Neural cell (in vitro differentiated cells): Measurements from ENCODE around the gene TUBB1. TPM values are rescaled to one million over a fixed set of nuclear protein-coding genes. Genes with fewer than 3 reads are reported as not detected.

Experiments
- H2AFZ ChIP-seq: fragments of 200-600, 300-800 bp; sonication (generic), shearing (Covaris generic); 2 replicates; pipeline ENCODE4 v1.6.0; 2014; ENCODE audit warnings: low read depth, mild to moderate bottlenecking, antibody characterized with exemption, low read length, moderate library complexity
- H3F3A ChIP-seq: fragments of 200-600 bp; shearing (Covaris generic); 2 replicates; pipeline ENCODE4 v1.6.1; 2016; ENCODE audit warnings: mild to moderate bottlenecking, moderate library complexity, mixed read lengths, antibody characterized with exemption, low read length; ENCODE audit not compliant: insufficient read depth, poor library complexity, severe bottlenecking
- H3K27ac ChIP-seq: fragments of 200-600, 300-800 bp; sonication (generic), shearing (Covaris generic); 2 replicates; pipeline ENCODE4 v1.5.1; 2014; ENCODE audit warnings: mild to moderate bottlenecking, low read length, moderate library complexity
- H3K27me3 ChIP-seq: fragments of 300-800, 200-600 bp; sonication (generic), shearing (Covaris generic); 2 replicates; pipeline ENCODE4 v1.6.0; 2014; ENCODE audit warnings: mild to moderate bottlenecking, low read depth, low read length, moderate library complexity; ENCODE audit not compliant: insufficient read depth
- H3K36me3 ChIP-seq: fragments of 300-800, 200-600 bp; sonication (generic), shearing (Covaris generic); 2 replicates; pipeline ENCODE4 v1.5.1; 2014; ENCODE audit warnings: mild to moderate bottlenecking, antibody characterized with exemption, low read length, moderate library complexity; ENCODE audit not compliant: insufficient read depth
- H3K4me2 ChIP-seq: fragments of 300-800, 200-600 bp; sonication (generic), shearing (Covaris generic); 2 replicates; pipeline ENCODE4 v1.6.0; 2014; ENCODE audit warnings: mild to moderate bottlenecking, low read length
- H3K4me3 ChIP-seq: fragments of 300-800, 200-600 bp; sonication (generic), shearing (Covaris generic); 2 replicates; pipeline ENCODE4 v1.5.1; 2014; ENCODE audit warnings: mild to moderate bottlenecking, low read length, moderate library complexity
- H3K79me2 ChIP-seq: fragments of 200-600 bp; shearing (Covaris generic); replicated peaks from 2 replicates; pipeline ENCODE4 v1.6.0; 2014; ENCODE audit warnings: mild to moderate bottlenecking, low read length, moderate library complexity; ENCODE audit not compliant: insufficient read depth
- H3K9ac ChIP-seq: fragments of 300-800, 200-600 bp; sonication (generic), shearing (Covaris generic); 2 replicates; pipeline ENCODE4 v1.6.1; 2016; ENCODE audit warnings: mild to moderate bottlenecking, low read length, mixed read lengths
- H3K9me2 ChIP-seq: fragments of 200-600 bp; shearing (Covaris generic); 2 replicates; pipeline ENCODE4 v1.6.1; 2016; ENCODE audit warnings: mild to moderate bottlenecking, low read length, mixed read lengths; ENCODE audit not compliant: insufficient read depth
- H3K9me3 ChIP-seq: fragments of 200-600, 300-800 bp; sonication (generic), shearing (Covaris generic); 2 replicates; pipeline ENCODE4 v1.6.1; 2016; ENCODE audit warnings: mild to moderate bottlenecking, mixed run types, low read length, moderate library complexity, mixed read lengths
- H4K20me1 ChIP-seq: fragments of 200-600 bp; shearing (Covaris generic); 2 replicates; pipeline ENCODE4 v1.6.1; 2016; ENCODE audit warnings: mild to moderate bottlenecking, mixed run types; ENCODE audit not compliant: insufficient read depth
- EP300 ChIP-seq: fragments of 450-650 bp; conservative IDR thresholded peaks from 2 replicates; pipeline ENCODE4 v1.6.1; 2014; ENCODE audit warnings: antibody characterized with exemption, mild to moderate bottlenecking, moderate library complexity; ENCODE audit not compliant: poor library complexity, severe bottlenecking
- EZH2 ChIP-seq: fragments of 200-600, 300-800 bp; shearing (Covaris generic), sonication (generic); IDR thresholded peaks from 2 replicates; pipeline ENCODE4 v1.6.1; 2014; ENCODE audit warnings: antibody characterized with exemption, low read length, borderline replicate concordance, mild to moderate bottlenecking; ENCODE audit not compliant: insufficient read depth, poor library complexity, severe bottlenecking
- MXI1 ChIP-seq: fragments of 450-650 bp; conservative IDR thresholded peaks from 2 replicates; pipeline ENCODE4 v1.6.1; 2014; ENCODE audit warnings: antibody characterized with exemption, mild to moderate bottlenecking; ENCODE audit not compliant: poor library complexity, severe bottlenecking
- POLR2AphosphoS5 ChIP-seq: IDR thresholded peaks from 2 replicates; pipeline ENCODE4 v1.6.1; 2012
- RAD21 ChIP-seq: fragments of 450-650 bp; conservative IDR thresholded peaks from 2 replicates; pipeline ENCODE4 v1.6.1; 2014; ENCODE audit warnings: antibody characterized with exemption, mild to moderate bottlenecking, moderate library complexity
- SMC3 ChIP-seq: fragments of 450-650 bp; conservative IDR thresholded peaks from 2 replicates; pipeline ENCODE4 v1.6.1; 2014; ENCODE audit warnings: antibody characterized with exemption, mild to moderate bottlenecking, moderate library complexity; ENCODE audit not compliant: poor library complexity
- TAF1 ChIP-seq: IDR thresholded peaks from 2 replicates; pipeline ENCODE4 v1.6.1; 2012; ENCODE audit warnings: low read depth
- polyA plus RNA-seq: library from polyadenylated mRNA; depleted of rRNA; stranded (reverse); fragments of >200 nt; gene quantifications from 2 replicates; pipeline ENCODE4 v1.2.3, GENCODE V29; 2014
- TF ChIP-seq, protein P1 (sequence below): fragments of 450-650 bp; IDR thresholded peaks from 2 replicates; pipeline ENCODE4 v1.5.1; 2014; ENCODE audit warnings: antibody characterized with exemption, mild to moderate bottlenecking, moderate library complexity; ENCODE audit not compliant: poor library complexity, severe bottlenecking
- TF ChIP-seq, protein P2 (sequence below): IDR thresholded peaks from 2 replicates; pipeline ENCODE4 v1.6.1; 2012; ENCODE audit warnings: borderline replicate concordance

Gene TUBB1
- polyA plus RNA-seq, 1 donor from 2014 or later, result not detected

DNA sequence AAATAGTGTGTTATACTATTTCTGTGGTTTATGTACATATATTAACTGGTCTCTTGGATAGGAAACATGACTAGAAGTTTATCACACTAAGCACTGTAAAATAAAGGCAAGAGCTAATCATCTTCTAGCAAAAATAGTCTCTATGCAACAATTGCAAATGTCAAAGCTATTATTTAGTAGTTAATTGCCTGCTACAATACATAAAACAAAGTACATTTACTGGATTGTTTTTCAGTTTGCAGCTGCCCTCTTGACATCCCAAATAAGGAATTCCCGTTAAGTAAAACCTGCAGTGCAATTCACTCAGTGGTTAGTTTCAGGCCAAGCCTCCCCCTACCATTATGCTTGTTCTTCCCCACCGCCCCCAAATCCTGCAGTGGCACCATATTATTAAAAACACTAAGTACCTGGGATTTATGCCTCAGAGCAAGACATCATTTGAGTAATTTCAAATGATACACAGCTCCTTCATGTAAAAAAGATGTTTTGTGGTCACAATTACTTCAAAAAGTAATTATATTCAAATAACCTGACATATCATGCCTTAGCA lies 14.5 kb downstream of the TUBB1 start:
- no peaks in the 10 kb centered on the region for H4K20me1 ChIP-seq
- no peaks in the 10 kb centered on the region for H3K9me2 ChIP-seq
- H3K27me3 ChIP-seq, result no peaks in the 10 kb centered on the region
- H3K36me3 ChIP-seq, result peaks cover 9% of the 10 kb centered on the region
- H3K4me2 ChIP-seq, result no peak overlapping the region
- H3K9me3 ChIP-seq, result no peaks in the 10 kb centered on the region
- H3K27ac ChIP-seq, result no peak overlapping the region
- TF ChIP-seq SMC3 (no peak), POLR2AphosphoS5 (no peak), EP300 (no peak), RAD21 (no peak), MXI1 (no peak), EZH2 (no peak), TAF1 (no peak)
- TF ChIP-seq, protein P1, sequence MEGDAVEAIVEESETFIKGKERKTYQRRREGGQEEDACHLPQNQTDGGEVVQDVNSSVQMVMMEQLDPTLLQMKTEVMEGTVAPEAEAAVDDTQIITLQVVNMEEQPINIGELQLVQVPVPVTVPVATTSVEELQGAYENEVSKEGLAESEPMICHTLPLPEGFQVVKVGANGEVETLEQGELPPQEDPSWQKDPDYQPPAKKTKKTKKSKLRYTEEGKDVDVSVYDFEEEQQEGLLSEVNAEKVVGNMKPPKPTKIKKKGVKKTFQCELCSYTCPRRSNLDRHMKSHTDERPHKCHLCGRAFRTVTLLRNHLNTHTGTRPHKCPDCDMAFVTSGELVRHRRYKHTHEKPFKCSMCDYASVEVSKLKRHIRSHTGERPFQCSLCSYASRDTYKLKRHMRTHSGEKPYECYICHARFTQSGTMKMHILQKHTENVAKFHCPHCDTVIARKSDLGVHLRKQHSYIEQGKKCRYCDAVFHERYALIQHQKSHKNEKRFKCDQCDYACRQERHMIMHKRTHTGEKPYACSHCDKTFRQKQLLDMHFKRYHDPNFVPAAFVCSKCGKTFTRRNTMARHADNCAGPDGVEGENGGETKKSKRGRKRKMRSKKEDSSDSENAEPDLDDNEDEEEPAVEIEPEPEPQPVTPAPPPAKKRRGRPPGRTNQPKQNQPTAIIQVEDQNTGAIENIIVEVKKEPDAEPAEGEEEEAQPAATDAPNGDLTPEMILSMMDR, result no peak
- TF ChIP-seq, protein P2, sequence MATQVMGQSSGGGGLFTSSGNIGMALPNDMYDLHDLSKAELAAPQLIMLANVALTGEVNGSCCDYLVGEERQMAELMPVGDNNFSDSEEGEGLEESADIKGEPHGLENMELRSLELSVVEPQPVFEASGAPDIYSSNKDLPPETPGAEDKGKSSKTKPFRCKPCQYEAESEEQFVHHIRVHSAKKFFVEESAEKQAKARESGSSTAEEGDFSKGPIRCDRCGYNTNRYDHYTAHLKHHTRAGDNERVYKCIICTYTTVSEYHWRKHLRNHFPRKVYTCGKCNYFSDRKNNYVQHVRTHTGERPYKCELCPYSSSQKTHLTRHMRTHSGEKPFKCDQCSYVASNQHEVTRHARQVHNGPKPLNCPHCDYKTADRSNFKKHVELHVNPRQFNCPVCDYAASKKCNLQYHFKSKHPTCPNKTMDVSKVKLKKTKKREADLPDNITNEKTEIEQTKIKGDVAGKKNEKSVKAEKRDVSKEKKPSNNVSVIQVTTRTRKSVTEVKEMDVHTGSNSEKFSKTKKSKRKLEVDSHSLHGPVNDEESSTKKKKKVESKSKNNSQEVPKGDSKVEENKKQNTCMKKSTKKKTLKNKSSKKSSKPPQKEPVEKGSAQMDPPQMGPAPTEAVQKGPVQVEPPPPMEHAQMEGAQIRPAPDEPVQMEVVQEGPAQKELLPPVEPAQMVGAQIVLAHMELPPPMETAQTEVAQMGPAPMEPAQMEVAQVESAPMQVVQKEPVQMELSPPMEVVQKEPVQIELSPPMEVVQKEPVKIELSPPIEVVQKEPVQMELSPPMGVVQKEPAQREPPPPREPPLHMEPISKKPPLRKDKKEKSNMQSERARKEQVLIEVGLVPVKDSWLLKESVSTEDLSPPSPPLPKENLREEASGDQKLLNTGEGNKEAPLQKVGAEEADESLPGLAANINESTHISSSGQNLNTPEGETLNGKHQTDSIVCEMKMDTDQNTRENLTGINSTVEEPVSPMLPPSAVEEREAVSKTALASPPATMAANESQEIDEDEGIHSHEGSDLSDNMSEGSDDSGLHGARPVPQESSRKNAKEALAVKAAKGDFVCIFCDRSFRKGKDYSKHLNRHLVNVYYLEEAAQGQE, result no peak
- no peak overlapping the region for H3K4me3 ChIP-seq
- H2AFZ ChIP-seq, result no peak overlapping the region
- no peaks in the 10 kb centered on the region for H3F3A ChIP-seq
- peaks cover 24% of the 10 kb centered on the region for H3K79me2 ChIP-seq
- H3K9ac ChIP-seq, result no peak overlapping the region

DNA sequence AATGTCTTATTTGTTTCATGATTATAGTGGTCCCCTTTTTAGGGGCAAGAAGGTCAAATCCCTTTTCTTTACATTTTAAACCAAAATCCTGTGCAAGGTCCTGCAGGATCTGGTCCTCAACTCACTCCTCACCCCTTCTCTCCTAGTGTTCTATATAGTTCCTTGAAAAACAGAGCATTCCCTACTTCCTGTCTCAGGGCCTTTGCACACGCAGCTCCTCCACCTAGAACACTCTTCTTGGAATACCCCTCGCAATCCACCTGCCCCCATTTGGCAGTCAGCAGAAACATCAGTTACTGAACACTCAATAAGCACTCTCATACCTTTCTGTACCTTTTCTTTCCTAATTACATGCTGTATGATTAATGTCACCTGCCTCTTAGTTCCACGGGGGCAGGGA lies 16.2 kb downstream of the TUBB1 start:
- no peak overlapping the region for H3K4me3 ChIP-seq
- H2AFZ ChIP-seq, result no peak overlapping the region
- H3K4me2 ChIP-seq, result no peak overlapping the region
- no peaks in the 10 kb centered on the region for H3K9me2 ChIP-seq
- no peaks in the 10 kb centered on the region for H4K20me1 ChIP-seq
- no peaks in the 10 kb centered on the region for H3K27me3 ChIP-seq
- TF ChIP-seq EZH2, result no peak
- TF ChIP-seq SMC3, result no peak
- TF ChIP-seq, protein P2, result no peak
- TF ChIP-seq TAF1, result no peak
- TF ChIP-seq, protein P1, result no peak
- no peak for TF ChIP-seq POLR2AphosphoS5
- no peak for TF ChIP-seq RAD21
- TF ChIP-seq MXI1, result no peak
- no peak for TF ChIP-seq EP300
- peaks cover 12% of the 10 kb centered on the region for H3K79me2 ChIP-seq
- no peaks in the 10 kb centered on the region for H3F3A ChIP-seq
- H3K9me3 ChIP-seq, result no peaks in the 10 kb centered on the region
- no peaks in the 10 kb centered on the region for H3K36me3 ChIP-seq
- no peak overlapping the region for H3K27ac ChIP-seq
- no peak overlapping the region for H3K9ac ChIP-seq
